Measurements from ENCODE around the gene KCNA10.

GRCh38 chr1:110538921-110539320, 19.9 kb upstream of the KCNA10 start:
- no peak for TF ChIP-seq CTCF (IDR thresholded peaks at IDR 0.05; ENCODE audit: extremely low read depth in 1 of 2, insufficient read depth in 1 of 2, low read depth in 1 of 2, low read length in 2 of 2)
- no peak for TF ChIP-seq POLR2AphosphoS5 (IDR thresholded peaks at IDR 0.05; ENCODE audit: insufficient read depth, low read depth, low read length)
- TF ChIP-seq EZH2 (IDR thresholded peaks at IDR 0.05; ENCODE audit: borderline replicate concordance, low read depth, low read length, severe bottlenecking): no peak
- no peak for TF ChIP-seq JUN (IDR thresholded peaks at IDR 0.05; ENCODE audit: borderline replicate concordance, insufficient read depth, insufficient read length, low read depth)
- TF ChIP-seq POLR2A (IDR thresholded peaks at IDR 0.05; ENCODE audit: low read depth, low read length): no peak
- TF ChIP-seq GATA2 (IDR thresholded peaks at IDR 0.05; ENCODE audit: insufficient read depth, insufficient read length, low read depth, low read length): no peak
- TF ChIP-seq MYC (IDR thresholded peaks at IDR 0.05; ENCODE audit: low read depth, low read length): no peak
- no peak for TF ChIP-seq FOS (IDR thresholded peaks at IDR 0.05; ENCODE audit: borderline replicate concordance, insufficient read depth, low read length)
